ENCODE results near the gene ECM2.
"Not testable (repeated sequence)": the region's sequence is repeated elsewhere in the genome, so short reads cannot be mapped to it uniquely, and the experiment has no call there.

Gene ECM2

DNA sequence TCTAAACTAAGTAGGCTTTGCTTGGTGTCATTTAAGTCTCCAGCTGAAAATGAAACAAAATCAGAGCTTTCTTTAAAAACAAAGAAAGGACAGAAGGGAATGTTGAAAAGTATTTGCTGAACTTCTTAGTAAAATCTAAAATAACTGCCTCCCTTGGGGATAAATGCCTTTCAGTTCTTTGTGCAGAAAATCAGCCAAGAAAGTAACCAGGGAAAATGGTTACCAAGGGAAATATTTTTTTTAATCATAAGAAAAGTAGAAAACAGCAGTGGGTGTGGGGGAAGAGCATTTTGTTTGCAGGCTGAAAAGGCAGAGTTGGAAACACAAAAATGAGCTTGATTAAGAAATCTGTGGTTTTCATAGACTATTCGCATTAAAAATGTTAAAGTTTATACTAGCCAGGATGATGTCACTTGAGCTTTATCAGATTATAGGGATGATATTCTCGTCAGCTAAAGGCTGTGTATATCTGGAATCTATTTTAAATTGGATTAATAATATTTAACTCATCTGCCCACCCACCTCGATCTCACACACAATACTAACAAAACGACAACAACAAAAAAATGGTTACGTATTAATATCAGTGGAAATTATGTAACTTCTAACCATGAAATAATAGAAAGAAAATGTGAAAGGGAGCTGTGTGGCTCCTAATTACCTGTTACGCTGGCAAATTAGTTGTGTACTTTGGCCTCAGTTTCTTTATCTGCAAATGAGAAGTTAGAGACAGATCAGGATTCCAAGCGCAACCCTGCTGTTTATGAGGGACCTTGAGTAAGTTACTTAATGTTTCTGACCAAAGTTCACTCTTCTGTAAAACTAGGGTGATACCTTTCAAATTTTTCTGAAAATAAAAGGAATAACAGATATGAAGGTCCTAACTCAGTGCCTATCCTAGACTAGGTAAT lies at the start of gene ECM2:
Gene ECM2 (minus strand): TSS at position 51 of the 911 bp plus-strand sequence. CDS start 13,124 bp downstream, outside the sequence.
- DNase-seq: no peak

DNA sequence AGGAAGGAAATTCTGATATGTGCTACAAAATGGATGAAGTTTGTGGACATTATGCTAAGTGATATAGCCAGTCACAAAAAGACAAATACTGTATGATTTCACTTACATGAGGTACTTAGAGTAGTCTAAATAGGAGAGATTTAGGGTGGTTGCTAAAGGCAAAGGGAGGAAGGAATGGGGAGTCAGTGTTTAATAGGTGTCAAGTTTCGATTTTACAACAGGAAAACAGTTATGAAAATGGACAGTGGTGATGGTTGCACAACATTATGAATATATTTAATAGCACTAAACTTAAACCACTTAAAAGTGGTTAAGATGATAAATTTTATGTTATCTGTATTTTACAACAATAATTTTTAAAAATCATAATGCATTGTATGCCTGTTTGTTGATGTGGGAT lies 40.4 kb upstream of the ECM2 start:
- DNase-seq: no peak

DNA sequence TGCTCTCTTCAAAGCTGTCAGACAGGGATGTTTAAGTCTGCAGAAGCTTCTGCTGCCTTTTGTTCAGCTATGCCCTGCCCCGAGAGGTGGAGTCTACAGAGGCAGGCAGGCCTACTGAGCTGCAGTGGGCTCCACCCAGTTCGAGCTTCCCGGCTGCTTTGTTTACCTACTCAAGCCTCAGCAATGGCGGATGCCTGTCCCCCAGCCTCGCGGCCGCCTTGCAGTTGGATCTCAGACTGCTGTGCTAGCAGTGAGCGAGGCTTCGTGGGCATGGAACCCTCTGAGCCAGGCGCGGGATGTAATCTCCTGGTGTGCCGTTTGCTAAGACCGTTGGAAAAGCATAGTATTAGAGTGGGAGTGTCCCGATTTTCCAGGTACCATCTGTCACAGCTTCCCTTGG lies 37.8 kb upstream of the ECM2 start:
- not testable (repeated sequence) for DNase-seq

DNA sequence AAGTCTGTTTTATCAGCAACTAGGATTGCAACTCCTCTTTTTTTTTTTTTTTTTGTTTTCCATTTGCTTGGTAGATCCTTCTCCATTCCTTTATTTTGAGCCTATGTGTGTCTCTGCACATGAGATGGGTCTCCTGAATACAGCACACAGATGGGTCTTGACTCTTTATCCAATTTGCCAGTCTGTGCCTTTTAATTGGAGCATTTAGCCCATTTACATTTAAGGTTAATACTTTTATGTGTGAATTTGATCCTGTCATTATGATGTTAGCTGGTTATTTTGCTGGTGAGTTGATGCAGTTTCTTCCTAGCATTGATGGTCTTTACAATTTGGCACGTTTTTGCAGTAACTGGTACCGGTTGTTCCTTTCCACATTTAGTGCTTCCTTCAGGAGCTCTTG lies 36.1 kb upstream of the ECM2 start:
- not testable (repeated sequence) for DNase-seq

DNA sequence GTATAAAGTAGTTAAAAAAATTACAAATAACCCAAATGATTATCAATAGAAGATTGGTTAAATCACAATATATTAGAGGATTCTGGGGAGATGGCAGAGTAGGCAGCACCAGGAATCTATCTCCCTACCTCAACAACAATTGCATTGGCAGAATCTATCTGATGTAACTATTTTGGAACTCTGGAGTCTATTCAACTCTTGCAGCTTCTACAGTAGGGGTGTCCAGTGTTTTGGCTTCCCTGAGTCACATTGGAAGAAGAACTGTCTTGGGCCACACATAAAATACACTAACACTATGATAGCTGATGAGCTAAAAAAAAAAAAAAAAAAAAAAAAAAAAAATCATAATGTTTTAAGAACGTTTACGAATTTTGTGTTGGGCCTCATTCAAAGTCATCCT lies 29.2 kb upstream of the ECM2 start:
- DNase-seq: no peak

DNA sequence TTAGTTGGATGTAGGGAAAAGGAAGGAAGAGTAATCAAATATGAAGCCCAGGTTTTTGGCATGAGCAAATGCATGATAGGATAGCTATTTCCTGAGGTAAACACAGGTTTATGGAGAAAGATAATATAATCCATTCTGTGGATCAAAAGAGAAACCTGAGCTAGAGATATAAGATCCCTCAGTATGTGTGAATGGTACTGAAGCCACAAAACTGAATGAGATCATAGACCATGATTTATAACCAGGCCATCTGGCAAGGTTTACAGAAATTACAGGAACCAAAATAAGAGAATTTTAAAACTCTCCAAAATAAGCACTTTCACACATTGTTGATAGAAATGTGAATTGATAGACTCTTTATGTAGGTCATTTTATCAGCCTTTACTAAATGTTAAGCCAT lies 28.7 kb upstream of the ECM2 start:
- no peak for DNase-seq

DNA sequence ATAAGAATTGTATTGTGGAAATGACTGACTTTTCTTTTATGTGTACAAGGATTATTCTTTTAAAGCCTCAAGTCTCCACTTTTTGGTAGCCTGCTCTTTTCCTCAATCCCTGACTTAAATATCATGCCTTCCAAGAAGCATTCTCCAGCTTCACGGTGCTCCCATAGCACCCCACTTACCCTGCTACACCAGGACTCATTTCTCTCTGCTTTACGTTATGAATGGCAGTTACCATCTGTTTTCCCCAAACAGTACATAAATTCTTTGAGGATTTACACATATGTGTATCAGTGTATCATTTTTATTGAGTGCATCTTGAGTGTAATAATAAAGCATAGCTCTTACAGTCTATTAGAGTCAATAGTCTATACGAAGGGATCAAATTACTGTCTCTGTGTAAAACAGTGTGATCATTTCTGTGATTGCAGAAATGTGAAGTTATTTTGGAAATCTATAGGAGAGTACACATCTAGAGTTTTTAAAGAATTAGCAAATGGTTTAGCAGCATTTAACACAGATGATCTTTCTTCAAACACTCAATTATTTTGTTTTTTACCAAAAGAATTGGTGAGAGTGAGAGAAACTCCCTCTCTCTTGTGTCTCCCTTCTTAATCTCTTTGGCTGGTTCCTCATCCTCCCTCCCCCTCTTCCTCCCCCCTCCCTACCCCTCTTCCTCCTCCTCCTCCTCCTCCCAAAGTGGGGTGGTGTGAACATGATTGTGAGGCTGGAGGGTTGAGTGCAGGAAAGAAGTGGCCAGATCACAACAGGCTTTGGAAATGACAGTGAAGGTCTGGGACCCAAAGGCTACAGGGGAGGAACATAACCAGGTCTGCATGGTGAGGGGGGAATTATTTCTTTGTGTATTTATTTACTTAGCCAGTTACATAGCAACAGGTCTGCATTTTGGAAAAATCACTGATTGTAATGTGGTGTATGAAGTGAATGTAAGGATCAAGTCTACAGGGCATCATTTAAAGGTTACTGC lies 27.6 kb upstream of the ECM2 start:
- DNase-seq: no peak

DNA sequence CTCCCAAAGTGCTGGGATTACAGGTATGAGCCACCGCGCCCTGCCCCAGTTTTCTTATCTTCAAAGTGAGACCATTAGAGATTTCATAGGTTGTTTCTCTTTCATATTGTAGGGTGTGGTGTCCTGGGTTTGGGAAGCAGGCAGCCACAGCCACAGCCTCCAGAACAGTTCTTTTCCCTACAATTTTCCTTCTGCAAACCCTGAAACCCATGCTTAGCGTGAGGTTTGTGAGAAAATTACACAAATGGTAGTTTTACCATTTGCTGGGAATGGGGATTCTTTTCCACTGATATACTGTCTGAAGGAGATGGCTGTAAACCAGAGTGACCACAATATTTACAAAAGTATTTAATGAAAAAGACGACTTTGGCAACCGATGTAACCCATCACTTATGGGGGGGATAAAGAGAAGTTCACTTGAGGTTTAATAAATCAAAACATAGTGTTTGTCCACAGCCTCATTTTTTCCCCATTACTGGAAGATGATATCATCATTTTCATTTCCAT lies 26.7 kb upstream of the ECM2 start:
- DNase-seq: no peak

DNA sequence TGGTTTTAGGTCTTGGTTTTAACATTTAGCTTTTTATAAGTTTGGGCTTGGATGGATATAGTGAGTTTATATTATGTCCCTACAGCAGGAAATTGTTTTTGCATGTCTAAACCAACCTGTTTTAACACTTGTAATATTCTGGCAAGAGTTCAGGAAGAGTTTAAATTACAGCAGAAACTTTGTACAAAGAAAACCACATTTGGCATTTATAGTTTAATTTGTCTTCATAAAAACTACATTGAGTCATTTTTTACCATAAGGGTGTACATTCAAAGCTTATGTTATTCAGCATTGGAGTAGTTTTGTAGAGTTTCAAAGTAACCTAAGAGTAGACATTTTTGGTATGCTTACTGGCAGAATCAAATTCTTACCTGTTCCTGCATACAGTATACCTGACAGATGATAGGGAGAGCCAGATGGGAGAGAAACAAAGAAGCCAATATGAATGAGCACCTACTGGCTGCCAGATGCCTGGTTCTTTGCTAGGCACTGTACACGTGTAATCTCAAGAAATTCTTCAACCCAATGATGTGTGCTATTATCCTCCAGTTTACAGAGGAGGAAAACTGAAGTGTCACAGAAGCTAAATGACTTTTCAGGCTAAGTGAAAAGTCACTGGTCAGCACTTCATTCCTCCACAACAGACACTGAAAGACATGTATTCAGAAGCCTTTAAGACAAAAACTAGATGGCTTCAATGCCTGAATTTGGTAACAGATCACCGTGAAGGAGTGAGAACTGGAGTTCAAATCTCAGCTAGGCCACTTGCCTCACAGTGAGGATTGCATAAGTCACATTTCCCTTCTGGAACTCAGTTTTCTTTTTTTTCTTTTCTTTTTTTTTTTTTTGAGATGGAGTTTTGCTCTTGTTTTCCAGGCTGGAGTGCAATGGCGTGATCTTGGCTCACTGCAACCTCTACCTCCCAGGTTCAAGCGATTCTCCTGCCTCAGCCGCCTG lies 25.9 kb upstream of the ECM2 start:
- no peak for DNase-seq

DNA sequence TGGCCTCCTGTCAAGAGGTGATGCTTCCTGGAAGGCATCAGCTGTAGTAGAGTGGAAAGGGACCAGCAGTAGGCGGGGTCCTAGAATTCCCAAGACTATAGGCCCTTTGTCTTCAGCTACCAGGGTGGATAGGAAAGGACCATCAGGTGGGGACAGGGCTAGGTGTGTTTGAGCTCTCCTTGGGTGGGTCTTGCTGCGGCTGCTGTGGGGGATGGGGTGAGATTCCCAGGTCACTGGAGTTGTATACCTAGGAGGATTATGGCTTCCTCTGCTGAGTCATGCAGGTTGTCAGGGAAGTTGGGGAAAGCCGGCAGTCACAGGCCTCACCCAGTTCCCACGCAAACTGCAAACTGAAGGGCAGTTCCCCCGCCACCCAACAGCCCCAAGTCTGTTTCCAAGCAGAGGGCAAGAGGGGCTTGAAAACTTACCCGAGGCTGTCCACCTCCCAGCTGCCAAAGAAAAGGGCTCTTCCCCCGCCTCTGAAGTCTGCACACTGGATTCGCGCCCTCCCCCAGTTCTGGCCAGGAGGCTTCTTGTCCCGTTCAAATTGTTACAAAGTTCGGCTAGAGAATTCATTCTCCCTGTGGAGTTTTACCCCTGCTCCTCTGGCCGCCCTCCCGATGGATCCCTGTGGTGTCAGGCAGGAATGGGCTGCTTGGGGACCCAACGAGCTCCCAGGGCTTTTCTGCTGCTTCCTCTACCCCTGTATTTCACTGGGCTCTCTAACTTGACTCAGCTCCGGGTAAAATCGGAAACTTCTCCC lies 23.0 kb upstream of the ECM2 start:
- no peak for DNase-seq

DNA sequence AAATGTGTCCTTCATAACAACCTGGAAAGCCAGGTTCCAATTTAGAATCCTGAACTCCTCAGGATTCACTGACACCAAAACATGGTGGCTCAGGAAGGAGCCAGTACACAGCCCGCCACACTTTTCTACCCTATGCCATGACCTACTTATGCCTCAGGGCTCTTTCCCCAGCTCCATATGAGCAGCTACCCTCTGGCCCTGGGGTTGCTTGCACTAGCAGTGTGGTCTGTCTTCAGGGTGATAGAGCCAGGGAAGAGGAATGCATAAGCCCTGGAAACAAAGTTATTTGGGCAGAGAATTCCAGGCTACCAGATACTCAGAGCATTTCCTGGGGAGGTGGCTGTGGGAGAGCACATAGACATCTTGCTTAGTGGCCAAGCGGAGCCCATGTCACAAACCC lies 15.0 kb upstream of the ECM2 start:
- DNase-seq: no peak

DNA sequence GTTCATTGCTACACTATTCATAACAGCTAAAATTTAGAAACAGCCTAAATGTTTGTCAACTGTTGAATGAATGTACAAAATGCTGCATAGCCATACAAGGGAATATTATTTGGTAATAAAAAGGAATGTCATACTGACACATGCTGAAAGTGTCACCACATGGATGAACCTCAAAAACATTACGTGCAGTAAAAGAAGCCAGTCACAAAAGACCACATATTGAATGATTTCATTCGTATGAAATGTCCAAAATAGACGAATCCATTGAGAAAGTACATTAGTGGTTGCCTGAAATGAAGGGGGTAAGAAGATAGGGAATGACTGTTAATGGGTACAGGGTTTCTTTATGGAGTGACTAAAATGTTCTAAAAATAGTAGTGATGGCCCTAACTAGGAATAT lies 11.6 kb upstream of the ECM2 start:
- DNase-seq: no peak

DNA sequence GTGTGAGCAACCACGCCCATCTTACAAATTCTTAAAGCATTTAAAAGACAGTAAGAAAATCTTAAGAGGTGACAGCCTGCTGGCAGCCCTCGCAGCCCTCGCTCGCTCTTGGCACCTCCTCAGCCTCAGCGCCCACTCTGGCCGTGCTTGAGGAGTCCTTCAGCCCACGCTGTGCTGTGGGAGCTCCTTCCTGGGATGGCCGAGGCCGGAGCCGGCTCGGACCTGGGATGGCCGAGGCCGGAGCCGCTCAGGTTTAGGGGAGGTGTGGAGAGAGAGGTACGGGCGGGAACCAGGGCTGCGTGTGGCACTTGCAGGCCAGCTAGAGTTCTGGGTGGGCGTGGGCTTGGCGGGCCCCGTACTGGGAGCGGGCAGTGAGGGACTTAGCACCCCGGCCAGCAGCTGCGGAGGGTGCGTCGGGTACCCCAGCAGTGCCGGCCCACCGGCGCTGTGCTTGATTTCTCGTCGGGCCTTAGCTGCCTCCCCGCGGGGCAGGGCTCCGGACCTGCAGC lies 9.3 kb upstream of the ECM2 start:
- no peak for DNase-seq

DNA sequence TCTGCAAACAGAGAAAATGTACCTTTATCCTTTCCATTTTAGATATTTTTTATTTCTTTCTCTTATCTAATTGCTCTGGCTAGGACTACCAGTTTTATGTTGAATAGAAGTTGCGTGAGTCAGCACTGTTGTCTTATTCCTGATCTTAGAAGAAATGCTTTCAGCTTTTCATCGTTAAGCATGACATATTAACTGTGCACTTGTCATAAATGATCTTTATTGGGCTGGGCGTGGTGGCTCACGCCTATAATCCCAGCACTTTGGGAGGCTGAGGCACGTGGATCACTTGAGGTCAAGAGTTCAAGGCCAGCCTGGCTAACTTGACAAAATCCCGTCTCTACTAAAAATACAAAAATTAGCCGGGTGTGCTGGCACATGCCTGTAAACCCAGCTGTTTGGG lies 8.2 kb upstream of the ECM2 start:
- no peak for DNase-seq

DNA sequence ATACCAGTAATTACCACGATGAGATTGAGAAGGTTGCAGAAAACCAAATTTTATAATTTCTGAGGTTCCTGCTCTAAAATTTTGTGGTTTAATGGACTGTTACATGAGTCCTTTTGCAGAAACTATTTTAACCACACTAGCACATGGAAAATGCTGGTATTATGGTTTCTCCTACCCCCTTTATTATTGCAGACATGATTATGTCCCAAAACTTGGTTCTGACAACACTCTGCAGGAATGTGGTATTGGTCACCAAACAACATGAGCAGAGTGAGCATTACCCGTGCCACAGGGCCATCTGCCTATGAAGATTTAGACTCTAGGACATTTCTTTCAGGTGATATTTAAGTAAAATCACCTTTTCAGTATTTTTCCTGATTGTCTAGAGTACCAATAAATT lies 2.8 kb upstream of the ECM2 start:
- no peak for DNase-seq

DNA sequence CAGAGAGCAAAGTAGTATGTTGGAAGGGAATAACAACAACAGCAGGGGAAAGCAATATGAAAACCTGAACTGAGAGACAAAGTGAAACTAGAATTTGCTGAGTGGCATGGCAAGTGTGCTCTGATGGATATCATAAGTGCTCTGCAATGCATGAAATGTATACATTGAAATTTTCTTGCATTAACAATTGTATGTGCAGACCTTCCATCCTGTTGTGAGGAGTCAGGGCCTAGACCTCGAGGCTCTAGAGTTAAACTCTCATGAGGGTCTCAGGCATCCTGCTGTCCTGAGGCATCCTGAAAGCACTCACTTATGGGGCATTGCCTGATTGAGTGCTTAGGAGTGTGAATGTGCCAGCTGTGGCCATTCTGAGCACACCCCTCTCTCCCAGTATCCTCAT lies 1.1 kb downstream of the ECM2 start:
- DNase-seq: no peak

DNA sequence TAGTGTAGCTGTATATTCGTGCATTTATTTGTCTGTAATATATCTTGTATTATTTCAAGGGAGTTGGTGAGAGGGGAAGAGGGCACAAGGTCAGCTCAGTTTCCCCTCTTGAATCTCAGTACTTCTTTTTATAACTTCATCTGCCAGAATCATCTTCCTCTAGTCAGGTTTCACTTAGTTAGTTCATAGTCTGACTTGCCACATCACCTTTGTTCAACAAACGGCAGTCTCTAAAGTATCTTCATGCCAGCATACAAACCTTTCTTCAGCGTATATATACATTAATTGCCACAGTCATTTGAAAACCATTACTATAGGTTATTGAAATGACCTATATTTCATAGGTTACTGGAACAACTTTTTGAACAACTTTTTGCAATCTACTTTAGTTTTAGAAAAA lies 1.6 kb downstream of the ECM2 start:
- DNase-seq: no peak

DNA sequence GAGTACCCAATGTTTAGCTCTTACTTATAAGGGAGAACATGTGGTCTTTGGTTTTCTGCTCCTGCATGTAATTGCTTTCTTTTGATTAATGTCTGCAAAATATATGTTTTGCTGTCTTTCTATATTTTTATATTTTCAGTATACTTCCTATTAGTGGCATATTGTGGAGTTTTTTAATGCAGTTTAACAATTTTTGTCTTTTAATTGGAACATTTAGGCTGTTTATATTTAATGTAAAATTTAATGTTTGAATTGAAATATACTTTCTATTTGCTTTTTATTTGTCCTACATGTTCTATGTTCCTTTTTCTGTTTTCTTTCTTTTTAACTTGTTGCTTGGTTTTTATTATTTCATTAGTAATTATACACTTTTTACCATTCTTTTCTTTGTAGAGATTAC lies 4.9 kb downstream of the ECM2 start:
- DNase-seq: no peak

DNA sequence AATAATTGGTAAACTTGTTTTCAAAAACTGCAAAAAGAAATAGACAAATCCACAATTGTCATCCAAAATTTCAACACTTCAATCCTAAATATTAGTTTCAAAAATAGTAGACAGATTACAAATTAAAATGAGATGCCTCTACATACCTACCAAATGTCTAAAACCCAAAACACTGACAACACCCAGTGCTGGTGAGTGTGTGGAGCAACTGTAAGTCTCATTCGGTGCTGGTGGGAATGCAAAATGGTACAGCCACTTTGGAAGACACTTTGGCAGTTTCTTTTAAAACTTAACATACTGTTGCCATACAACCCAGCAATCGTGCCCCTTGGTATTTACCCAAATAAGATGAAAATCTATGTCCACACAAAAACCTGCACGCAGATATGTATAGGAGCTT lies 6.7 kb downstream of the ECM2 start:
- no peak for DNase-seq

DNA sequence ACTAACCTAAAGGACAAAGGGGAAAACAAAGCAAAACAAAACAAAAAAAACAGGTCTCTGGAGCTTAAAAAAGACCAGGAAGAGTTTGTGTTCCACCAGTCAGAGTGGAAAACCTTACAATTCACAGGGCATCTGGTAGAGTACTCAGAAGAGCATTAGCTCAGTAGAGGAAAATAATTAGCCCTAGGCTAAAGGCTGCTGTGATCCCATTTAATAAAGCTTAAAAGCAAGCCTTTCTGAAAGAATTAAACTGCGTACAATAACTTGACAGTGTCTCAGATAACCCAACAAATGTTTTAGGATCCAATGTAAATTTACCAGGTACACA lies 7.3 kb downstream of the ECM2 start:
- DNase-seq: no peak

DNA sequence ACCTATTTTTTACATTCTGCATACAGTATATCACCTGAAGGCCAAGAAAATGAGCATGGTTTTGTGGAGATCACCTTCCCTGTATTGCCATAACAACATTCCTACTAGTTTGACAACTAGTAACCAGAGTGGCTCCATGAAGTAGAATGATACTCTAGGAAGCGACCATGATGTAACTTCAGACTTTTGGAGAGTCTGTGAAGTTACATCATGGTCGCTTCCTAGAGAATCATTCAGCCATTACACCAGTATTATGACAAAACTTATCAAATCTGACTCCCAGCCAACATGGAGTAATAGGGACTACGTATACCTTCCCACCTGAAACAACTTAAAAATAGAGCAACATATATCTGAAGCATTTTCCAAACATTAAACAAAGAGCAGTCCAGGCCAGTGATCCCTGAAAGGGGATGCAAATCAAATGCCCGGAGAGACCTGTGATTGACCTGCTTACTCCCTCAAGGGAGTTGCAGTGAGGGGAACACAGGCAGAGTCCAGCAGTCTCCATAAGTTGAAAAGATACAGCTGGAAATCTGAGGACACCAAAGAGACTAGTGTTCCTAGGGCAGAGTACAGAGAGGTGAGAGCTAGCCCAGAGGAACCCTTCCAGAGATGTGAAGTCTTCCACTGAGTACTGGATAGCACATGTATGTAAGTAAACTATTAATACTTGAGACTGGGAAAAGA lies 7.8 kb downstream of the ECM2 start:
- DNase-seq: no peak
